ENCODE data around the gene ZNF609. TPM values are rescaled to one million over a fixed set of nuclear protein-coding genes. Genes with fewer than 3 reads are reported as not detected.

Gene ZNF609
- total and polyA plus RNA-seq, 2 experiments from 2014 or later = 12.5 to 23.0 TPM

- TF ChIP-seq, protein P1, sequence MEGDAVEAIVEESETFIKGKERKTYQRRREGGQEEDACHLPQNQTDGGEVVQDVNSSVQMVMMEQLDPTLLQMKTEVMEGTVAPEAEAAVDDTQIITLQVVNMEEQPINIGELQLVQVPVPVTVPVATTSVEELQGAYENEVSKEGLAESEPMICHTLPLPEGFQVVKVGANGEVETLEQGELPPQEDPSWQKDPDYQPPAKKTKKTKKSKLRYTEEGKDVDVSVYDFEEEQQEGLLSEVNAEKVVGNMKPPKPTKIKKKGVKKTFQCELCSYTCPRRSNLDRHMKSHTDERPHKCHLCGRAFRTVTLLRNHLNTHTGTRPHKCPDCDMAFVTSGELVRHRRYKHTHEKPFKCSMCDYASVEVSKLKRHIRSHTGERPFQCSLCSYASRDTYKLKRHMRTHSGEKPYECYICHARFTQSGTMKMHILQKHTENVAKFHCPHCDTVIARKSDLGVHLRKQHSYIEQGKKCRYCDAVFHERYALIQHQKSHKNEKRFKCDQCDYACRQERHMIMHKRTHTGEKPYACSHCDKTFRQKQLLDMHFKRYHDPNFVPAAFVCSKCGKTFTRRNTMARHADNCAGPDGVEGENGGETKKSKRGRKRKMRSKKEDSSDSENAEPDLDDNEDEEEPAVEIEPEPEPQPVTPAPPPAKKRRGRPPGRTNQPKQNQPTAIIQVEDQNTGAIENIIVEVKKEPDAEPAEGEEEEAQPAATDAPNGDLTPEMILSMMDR (IDR thresholded peaks at IDR 0.05; ENCODE audit: poor library complexity) = no peak
- TF ChIP-seq EZH2 (IDR thresholded peaks at IDR 0.05; ENCODE audit: borderline replicate concordance) = no peak
- H3K9me3 ChIP-seq (ENCODE audit: low read depth) = no peaks in the 10 kb centered on the region
- no peaks in the 10 kb centered on the region for H3K27me3 ChIP-seq
- H3K4me1 ChIP-seq (ENCODE audit: insufficient read depth) = peaks cover 32% of the 10 kb centered on the region
- no peak for DNase-seq (ENCODE audit: low spot score)
- no peak overlapping the region for H3K4me3 ChIP-seq
- H3K79me2 ChIP-seq = peaks cover 84% of the 10 kb centered on the region
- no peak overlapping the region for H2AFZ ChIP-seq
- 100% methylated on average over 1 of the region's 1 CpG for WGBS (ENCODE audit: low lambda C conversion rate, missing lambda C conversion rate)
- H3K4me2 ChIP-seq = no peak overlapping the region
- H3K9me2 ChIP-seq (replicated peaks; ENCODE audit: insufficient read depth) = no peaks in the 10 kb centered on the region
- no peak overlapping the region for H3K27ac ChIP-seq
- no peaks in the 10 kb centered on the region for H3K36me3 ChIP-seq (replicated peaks; ENCODE audit: insufficient read depth, low read depth)
- peaks cover 38% of the 10 kb centered on the region for H4K20me1 ChIP-seq (ENCODE audit: insufficient read depth, poor library complexity, severe bottlenecking)
Measured at GRCh38 chr15:64619880-64620839, 159.8 kb downstream of the ZNF609 start.

- TF ChIP-seq EZH2 (IDR thresholded peaks at IDR 0.05; ENCODE audit: borderline replicate concordance) = no peak
- TF ChIP-seq EZH2phosphoT487 (IDR thresholded peaks at IDR 0.05; ENCODE audit: low read depth, severe bottlenecking, unreplicated experiment) = no peak
- TF ChIP-seq, protein P1 (IDR thresholded peaks at IDR 0.05; ENCODE audit: poor library complexity) = no peak
- peaks cover 38% of the 10 kb centered on the region for H4K20me1 ChIP-seq (ENCODE audit: insufficient read depth, poor library complexity, severe bottlenecking)
Measured at GRCh38 chr15:64621056-64621455, 160.7 kb downstream of the ZNF609 start.

GRCh38 chr15:64622410-64623260, 162.3 kb downstream of the ZNF609 start:
- no peak overlapping the region for H3K4me3 ChIP-seq
- no peak overlapping the region for H3K4me2 ChIP-seq
- H3K9me2 ChIP-seq (replicated peaks; ENCODE audit: insufficient read depth) = no peaks in the 10 kb centered on the region
- H3K36me3 ChIP-seq (replicated peaks; ENCODE audit: insufficient read depth, low read depth) = no peaks in the 10 kb centered on the region
- peaks cover 78% of the 10 kb centered on the region for H3K79me2 ChIP-seq
- no peaks in the 10 kb centered on the region for H3K9me3 ChIP-seq (ENCODE audit: low read depth)
- H3K27ac ChIP-seq = no peak overlapping the region
- H4K20me1 ChIP-seq (ENCODE audit: insufficient read depth, poor library complexity, severe bottlenecking) = peaks cover 38% of the 10 kb centered on the region
- H3K4me1 ChIP-seq (ENCODE audit: insufficient read depth) = peaks cover 32% of the 10 kb centered on the region
- 84% methylated on average over 7 of the region's 7 CpGs for WGBS (ENCODE audit: low lambda C conversion rate, missing lambda C conversion rate)
- no peak for DNase-seq (ENCODE audit: low spot score)
- TF ChIP-seq EZH2phosphoT487 (IDR thresholded peaks at IDR 0.05; ENCODE audit: low read depth, severe bottlenecking, unreplicated experiment) (no peak), EZH2 (IDR thresholded peaks at IDR 0.05; ENCODE audit: borderline replicate concordance) (no peak)
- TF ChIP-seq, protein P1 (IDR thresholded peaks at IDR 0.05; ENCODE audit: poor library complexity) = no peak
- H3K27me3 ChIP-seq = no peaks in the 10 kb centered on the region
- no peak overlapping the region for H2AFZ ChIP-seq

More at GRCh38 chr15:64621056-64621455, 160.7 kb downstream of the ZNF609 start:
- Histone ChIP-seq H3K27ac (no peak overlapping the region), H3K9me3 (ENCODE audit: low read depth) (no peaks in the 10 kb centered on the region), H3K4me1 (ENCODE audit: insufficient read depth) (peaks cover 32% of the 10 kb centered on the region), H3K79me2 (peaks cover 81% of the 10 kb centered on the region), H3K27me3 (no peaks in the 10 kb centered on the region), H3K9me2 (replicated peaks; ENCODE audit: insufficient read depth) (no peaks in the 10 kb centered on the region), H3K4me2 (no peak overlapping the region), H2AFZ (no peak overlapping the region), H3K4me3 (no peak overlapping the region), H3K36me3 (replicated peaks; ENCODE audit: insufficient read depth, low read depth) (no peaks in the 10 kb centered on the region)
- WGBS (ENCODE audit: low lambda C conversion rate, missing lambda C conversion rate) = 91% methylated on average over 3 of the region's 3 CpGs
- no peak for DNase-seq (ENCODE audit: low spot score)
